ENCODE data around the gene MAN2B1. TPM values are rescaled to one million over a fixed set of nuclear protein-coding genes. Genes with fewer than 3 reads are reported as not detected.

Gene MAN2B1
- total and polyA plus RNA-seq, 2 of the 8 experiments (the other 6 are each of a cell fraction or from before 2014, with no cell fraction given) = 55.3 to 76.3 TPM

DNA sequence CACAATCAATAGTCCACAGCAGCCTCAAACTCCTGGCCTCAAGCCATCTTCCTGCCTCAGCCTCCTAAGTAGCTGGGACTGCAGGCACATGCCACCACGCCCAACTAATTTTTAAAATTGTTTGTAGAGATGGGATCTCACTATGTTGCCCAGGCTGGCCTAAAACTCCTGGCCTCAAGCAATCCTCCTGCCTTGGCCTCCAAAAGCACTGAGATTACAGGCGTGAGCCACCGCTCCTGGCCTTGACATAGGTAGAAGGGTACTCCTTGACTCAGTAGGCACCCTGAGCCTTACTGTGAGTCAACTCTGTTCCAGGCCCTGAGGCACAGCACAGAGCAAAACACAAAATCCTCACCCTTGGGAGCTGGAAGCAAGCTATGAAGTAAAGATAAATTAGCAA is 49.4 kb upstream of the MAN2B1 start (continued):
- TF ChIP-seq, protein P1, sequence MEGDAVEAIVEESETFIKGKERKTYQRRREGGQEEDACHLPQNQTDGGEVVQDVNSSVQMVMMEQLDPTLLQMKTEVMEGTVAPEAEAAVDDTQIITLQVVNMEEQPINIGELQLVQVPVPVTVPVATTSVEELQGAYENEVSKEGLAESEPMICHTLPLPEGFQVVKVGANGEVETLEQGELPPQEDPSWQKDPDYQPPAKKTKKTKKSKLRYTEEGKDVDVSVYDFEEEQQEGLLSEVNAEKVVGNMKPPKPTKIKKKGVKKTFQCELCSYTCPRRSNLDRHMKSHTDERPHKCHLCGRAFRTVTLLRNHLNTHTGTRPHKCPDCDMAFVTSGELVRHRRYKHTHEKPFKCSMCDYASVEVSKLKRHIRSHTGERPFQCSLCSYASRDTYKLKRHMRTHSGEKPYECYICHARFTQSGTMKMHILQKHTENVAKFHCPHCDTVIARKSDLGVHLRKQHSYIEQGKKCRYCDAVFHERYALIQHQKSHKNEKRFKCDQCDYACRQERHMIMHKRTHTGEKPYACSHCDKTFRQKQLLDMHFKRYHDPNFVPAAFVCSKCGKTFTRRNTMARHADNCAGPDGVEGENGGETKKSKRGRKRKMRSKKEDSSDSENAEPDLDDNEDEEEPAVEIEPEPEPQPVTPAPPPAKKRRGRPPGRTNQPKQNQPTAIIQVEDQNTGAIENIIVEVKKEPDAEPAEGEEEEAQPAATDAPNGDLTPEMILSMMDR (IDR thresholded peaks at IDR 0.05; ENCODE audit: control extremely low read depth in 1 of 3, insufficient read depth in 1 of 3, low read depth in 1 of 3, low read length in 3 of 3) = no peak
- TF ChIP-seq ATF2 (IDR thresholded peaks at IDR 0.05; ENCODE audit: low read length) (no peak), BRCA1 (IDR thresholded peaks at IDR 0.05; ENCODE audit: low read depth, low read length) (no peak), SIN3A (conservative IDR thresholded peaks at IDR 0.05 in 1 of 2, IDR thresholded peaks at IDR 0.05 in 1 of 2; ENCODE audit: low read depth in 1 of 2, low read length in 2 of 2) (no peak), POU5F1 (IDR thresholded peaks at IDR 0.05; ENCODE audit: low read depth, low read length) (no peak), EP300 (IDR thresholded peaks at IDR 0.05; ENCODE audit: borderline replicate concordance in 1 of 2, low read depth in 2 of 2, low read length in 2 of 2) (no peak), ZNF274 (IDR thresholded peaks at IDR 0.05; ENCODE audit: borderline replicate concordance, extremely low read depth, low read length) (no peak), CHD1 (IDR thresholded peaks at IDR 0.05; ENCODE audit: low read depth, low read length) (no peak)
- TF ChIP-seq, protein P2, sequence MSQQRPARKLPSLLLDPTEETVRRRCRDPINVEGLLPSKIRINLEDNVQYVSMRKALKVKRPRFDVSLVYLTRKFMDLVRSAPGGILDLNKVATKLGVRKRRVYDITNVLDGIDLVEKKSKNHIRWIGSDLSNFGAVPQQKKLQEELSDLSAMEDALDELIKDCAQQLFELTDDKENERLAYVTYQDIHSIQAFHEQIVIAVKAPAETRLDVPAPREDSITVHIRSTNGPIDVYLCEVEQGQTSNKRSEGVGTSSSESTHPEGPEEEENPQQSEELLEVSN (IDR thresholded peaks at IDR 0.05) = no peak
